Right lobe of liver (tissue), 4 donors: ENCODE results near the gene MEGF9.

Experiments used
- CTCF ChIP-seq, 4 donors: fragments of 200-600 bp in 3 of 4; fragments of 450-650 bp in 1 of 4; IDR thresholded peaks; one replicate each; pipeline versions ENCODE4 v1.5.1 to v1.8.0; 2016 to 2022; ENCODE audit warnings: antibody characterized with exemption in 4 of 4, mild to moderate bottlenecking in 2 of 4
- POLR2A ChIP-seq: fragments of 450-650 bp; IDR thresholded peaks from one replicate; pipeline ENCODE4 v1.6.1; 2017; ENCODE audit warnings: antibody characterized with exemption, mild to moderate bottlenecking
- donor health status: DM: no; HTN: no; CAD: no.
- donor health status: DM: no; HTN: no; CAD: no.
- donor health status: DM: no; HTN: yes; CAD: no.

DNA sequence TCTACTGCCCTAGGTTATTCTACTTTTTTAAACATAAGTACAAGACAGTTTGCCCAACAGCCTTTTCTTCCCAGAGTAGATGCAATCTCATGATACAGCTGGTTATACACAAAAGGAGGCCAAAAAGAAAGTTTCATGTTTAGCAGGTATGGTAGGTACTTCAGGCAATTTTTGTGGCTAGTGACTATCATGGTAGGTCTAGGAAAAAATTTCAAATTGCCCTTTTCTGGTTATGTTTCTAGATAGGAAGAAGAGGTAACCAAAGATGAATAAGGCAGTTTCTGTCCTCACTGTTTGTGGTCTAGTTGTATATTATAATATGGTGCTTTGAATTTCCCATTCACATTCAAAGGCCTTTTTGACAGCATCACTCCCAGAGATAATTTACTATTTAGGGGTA is 19.7 kb downstream of the MEGF9 start:
- TF ChIP-seq CTCF (IDR thresholded peaks at IDR 0.05) (no peak), POLR2A (no peak)
